Liver (tissue), 9 donors: ENCODE results near the gene CPZ. TPM values are rescaled to one million over a fixed set of nuclear protein-coding genes. Genes with fewer than 3 reads are reported as not detected.

Experiments used
- DNase-seq: peaks from one replicate; pipeline ENCODE4 v3.0.0-alpha.2; 2017; ENCODE audit warnings: low spot score
- H3K27ac ChIP-seq, 2 donors: one replicate each; pipeline ENCODE4 v1.7.0; 2013; ENCODE audit warnings: inconsistent platforms in 2 of 2, low read length in 2 of 2, control low read depth in 1 of 2, low read depth in 1 of 2, mild to moderate bottlenecking in 1 of 2
- H3K27me3 ChIP-seq, 4 donors: one replicate each; pipeline versions ENCODE4 v1.6.1 to v1.7.0; 2013; ENCODE audit warnings: low read length in 3 of 4, inconsistent platforms in 1 of 4, mild to moderate bottlenecking in 1 of 4, moderate library complexity in 1 of 4; ENCODE audit not compliant: control insufficient read depth in 4 of 4, insufficient read depth in 4 of 4
- H3K36me3 ChIP-seq, 4 donors: one replicate each; pipeline versions ENCODE4 v1.6.1 to v1.7.0; 2013; ENCODE audit warnings: low read length in 3 of 4, mild to moderate bottlenecking in 3 of 4, low read depth in 1 of 4, moderate library complexity in 1 of 4; ENCODE audit not compliant: control insufficient read depth in 4 of 4, insufficient read depth in 3 of 4
- H3K4me1 ChIP-seq, 4 donors: one replicate each; pipeline versions ENCODE4 v1.6.1 to v1.7.0; 2013; ENCODE audit warnings: low read length in 3 of 4, mild to moderate bottlenecking in 3 of 4, moderate library complexity in 1 of 4; ENCODE audit not compliant: control insufficient read depth in 4 of 4, insufficient read depth in 4 of 4
- H3K4me3 ChIP-seq, 3 donors: one replicate each; pipeline versions ENCODE4 v1.6.1 to v1.7.0; 2013; ENCODE audit warnings: low read length in 3 of 3, control low read depth in 1 of 3, low read depth in 1 of 3, mild to moderate bottlenecking in 1 of 3
- H3K9ac ChIP-seq, 2 donors: one replicate each; pipeline ENCODE4 v1.7.0; 2013; ENCODE audit warnings: low read length in 2 of 2, mild to moderate bottlenecking in 2 of 2, moderate library complexity in 2 of 2, control low read depth in 1 of 2, low read depth in 1 of 2
- H3K9me3 ChIP-seq, 4 donors: one replicate each; pipeline versions ENCODE4 v1.6.1 to v1.7.0; 2013; ENCODE audit warnings: low read length in 3 of 4; ENCODE audit not compliant: control insufficient read depth in 4 of 4
- ATF3 ChIP-seq: IDR thresholded peaks from 2 replicates; pipeline ENCODE4 v1.6.1; 2016; ENCODE audit warnings: antibody characterized with exemption
- CTCF ChIP-seq: fragments of 150-350 bp; IDR thresholded peaks from 2 replicates; pipeline ENCODE4 v1.5.1; 2017; ENCODE audit warnings: improper control_type of control experiment, low read depth, low read length; ENCODE audit not compliant: missing input control
- EGR1 ChIP-seq, 2 donors: IDR thresholded peaks; 2 replicates each; pipeline ENCODE4 v1.6.1; 2016 to 2018; ENCODE audit warnings: antibody characterized with exemption in 2 of 2, low read depth in 2 of 2
- FOXA1 ChIP-seq: IDR thresholded peaks from 2 replicates; pipeline ENCODE4 v1.6.1; 2016; ENCODE audit warnings: antibody characterized with exemption
- FOXA2 ChIP-seq: IDR thresholded peaks from 2 replicates; pipeline ENCODE4 v1.6.1; 2016; ENCODE audit warnings: antibody characterized with exemption
- GABPA ChIP-seq, 2 donors: IDR thresholded peaks in 1 of 2; conservative IDR thresholded peaks in 1 of 2; 2 replicates each; pipeline ENCODE4 v1.6.1; 2016; ENCODE audit warnings: antibody characterized with exemption in 2 of 2, mild to moderate bottlenecking in 1 of 2, moderate library complexity in 1 of 2
- MAX ChIP-seq: IDR thresholded peaks from 2 replicates; pipeline ENCODE4 v1.6.1; 2016; ENCODE audit warnings: antibody characterized with exemption
- NR2F2 ChIP-seq: IDR thresholded peaks from 2 replicates; pipeline ENCODE4 v1.6.1; 2016; ENCODE audit warnings: antibody characterized with exemption
- RAD21 ChIP-seq, 2 donors: IDR thresholded peaks; 2 replicates each; pipeline ENCODE4 v1.6.1; 2016; ENCODE audit warnings: antibody characterized with exemption in 2 of 2, mild to moderate bottlenecking in 2 of 2
- REST ChIP-seq: IDR thresholded peaks from 2 replicates; pipeline ENCODE4 v1.6.1; 2016; ENCODE audit warnings: antibody characterized with exemption, mild to moderate bottlenecking
- RXRA ChIP-seq, 2 donors: IDR thresholded peaks; 2 replicates each; pipeline ENCODE4 v1.6.1; 2017 to 2018; ENCODE audit warnings: antibody characterized with exemption in 2 of 2, mild to moderate bottlenecking in 1 of 2
- SP1 ChIP-seq: IDR thresholded peaks from 2 replicates; pipeline ENCODE4 v1.6.1; 2018; ENCODE audit warnings: antibody characterized with exemption, mild to moderate bottlenecking
- YY1 ChIP-seq: IDR thresholded peaks from 2 replicates; pipeline ENCODE4 v1.6.1; 2016; ENCODE audit warnings: antibody characterized with exemption, mild to moderate bottlenecking
- ZBTB33 ChIP-seq: IDR thresholded peaks from 2 replicates; pipeline ENCODE4 v1.6.1; 2016; ENCODE audit warnings: antibody characterized with exemption
- WGBS: extraction: QIAGEN DNeasy Blood & Tissue Kit; methylation state at CpG from one replicate; pipeline ENCODE4 v1.1.7; 2013; 5-methylcytosine and 5-hydroxymethylcytosine counted together
- polyA plus RNA-seq, 2 donors: library from polyadenylated mRNA; stranded (reverse) in 1 of 2; unstranded in 1 of 2; fragments of 200-250 nt in 1 of 2; fragments of >200 nt in 1 of 2; fragmentation: Nextera tagmentation in 1 of 2; extraction: Ambion mirVana in 1 of 2; gene quantifications; one replicate each; pipeline versions ENCODE4 v1.2.1 to v1.2.3, GENCODE V29; 2013 to 2015
- total RNA-seq, 2 donors: library from RNA; depleted of rRNA; stranded (reverse); fragments of >200 nt; gene quantifications; one replicate each; pipeline ENCODE4 v1.2.3, GENCODE V29; 2014
- donor health status: healthy.
- donor health status: healthy.
- donor health status: healthy.
- donor health status: healthy.
- donor health status: healthy.

CPZ gene
- total and polyA plus RNA-seq, 4 donors, result 0.51 to 1.8 (median 1.4) TPM

GRCh38 chr4:8559011-8559410 is 33.6 kb upstream of the CPZ start:
- DNase-seq, result no peak
- no peaks in the 10 kb centered on the region for H3K9me3 ChIP-seq
- H3K4me3 ChIP-seq, result no peak overlapping the region
- H3K36me3 ChIP-seq, result no peaks in the 10 kb centered on the region
- no peaks in the 10 kb centered on the region for H3K4me1 ChIP-seq
- H3K9ac ChIP-seq, result no peak overlapping the region
- WGBS, result 91% methylated on average over 11 of the region's 11 CpGs
- no peaks in the 10 kb centered on the region for H3K27me3 ChIP-seq
- H3K27ac ChIP-seq, result no peak overlapping the region
- no peak for TF ChIP-seq REST
- no peak for TF ChIP-seq RXRA (IDR thresholded peaks at IDR 0.05)
- no peak for TF ChIP-seq ZBTB33

GRCh38 chr4:8559524-8560264 is 32.9 kb upstream of the CPZ start:
- no peak overlapping the region for H3K27ac ChIP-seq
- DNase-seq, result no peak
- no peak for TF ChIP-seq NR2F2
- no peak for TF ChIP-seq EGR1 (IDR thresholded peaks at IDR 0.05; ENCODE audit: low read depth in 2 of 2)
- no peak for TF ChIP-seq ATF3
- TF ChIP-seq MAX, result no peak
- TF ChIP-seq FOXA1, result no peak
- no peak for TF ChIP-seq ZBTB33
- TF ChIP-seq FOXA2, result no peak
- TF ChIP-seq GABPA (IDR thresholded peaks at IDR 0.05 in 1 of 2, conservative IDR thresholded peaks at IDR 0.05 in 1 of 2), result no peak
- no peak for TF ChIP-seq CTCF
- no peak for TF ChIP-seq RAD21 (IDR thresholded peaks at IDR 0.05)
- no peak for TF ChIP-seq RXRA (IDR thresholded peaks at IDR 0.05)
- no peak for TF ChIP-seq SP1
- TF ChIP-seq YY1, result no peak
- no peaks in the 10 kb centered on the region for H3K9me3 ChIP-seq
- H3K4me3 ChIP-seq, result no peak overlapping the region
- no peaks in the 10 kb centered on the region for H3K36me3 ChIP-seq
- 80% methylated on average over 12 of the region's 12 CpGs for WGBS
- no peaks in the 10 kb centered on the region for H3K4me1 ChIP-seq
- no peaks in the 10 kb centered on the region for H3K27me3 ChIP-seq
- H3K9ac ChIP-seq, result no peak overlapping the region
